K562 (cell line): ENCODE measurements around the gene SCYL1. TPM values are rescaled to one million over a fixed set of nuclear protein-coding genes. Genes with fewer than 3 reads are reported as not detected.
A peak's percentile ranks its signal among the peaks of the same experiment; 100 is the strongest.

Experiments used
- CBX8 ChIP-seq: fragments of 200-600 bp; sonication (generic); IDR thresholded peaks from 2 replicates; pipeline ENCODE4 v1.6.1; 2012; ENCODE audit warnings: borderline replicate concordance, mixed run types, low read depth, mild to moderate bottlenecking, moderate library complexity, mixed read lengths, low read length, control low read depth, inconsistent platforms; ENCODE audit not compliant: poor library complexity, severe bottlenecking; ENCODE audit errors: extremely low read depth
- CTBP1 ChIP-seq: fragments of 450-650 bp; IDR thresholded peaks from 2 replicates; pipeline ENCODE4 v1.6.1; 2016; ENCODE audit warnings: borderline replicate concordance
- FOSL1 ChIP-seq: fragments of 200-800 bp; sonication (Bioruptor generic); conservative IDR thresholded peaks from 2 replicates; pipeline ENCODE4 v1.6.1; 2016; ENCODE audit warnings: missing genetic modification characterization, missing compliant biosample characterization
- JUN ChIP-seq, 2 experiments: sonication (generic) in 1 of 2; formaldehyde crosslinking in 1 of 2; IDR thresholded peaks; 2 replicates each; pipeline versions ENCODE4 v1.6.1 to v1.8.0; 2012 to 2022; ENCODE audit warnings: borderline replicate concordance in 2 of 2, mild to moderate bottlenecking in 2 of 2, improper control_type of control experiment in 1 of 2, low read depth in 1 of 2, low read length in 1 of 2, missing genetic modification reagents in 1 of 2
- TFE3 ChIP-seq: fragments of 450-650 bp; formaldehyde crosslinking; IDR thresholded peaks from 2 replicates; pipeline ENCODE4 v1.4.0; 2020; ENCODE audit warnings: mild to moderate bottlenecking, mixed read lengths
- UBTF ChIP-seq, 2 experiments: IDR thresholded peaks; 2 replicates each; pipeline ENCODE4 v1.6.1; 2012; ENCODE audit warnings: improper control_type of control experiment in 2 of 2, low read depth in 2 of 2, low read length in 2 of 2, borderline replicate concordance in 1 of 2
- ZBTB34 ChIP-seq: fragments of 250-450 bp; sonication (Bioruptor Pico); IDR thresholded peaks from 2 replicates; pipeline ENCODE4 v1.8.0; 2021; ENCODE audit warnings: mild to moderate bottlenecking, moderate library complexity
- ZBTB40 ChIP-seq, 2 experiments: fragments of 450-650 bp in 1 of 2; sonication (generic) in 1 of 2; formaldehyde crosslinking in 1 of 2; IDR thresholded peaks; 2 replicates each; pipeline versions ENCODE4 v1.7.1 to v1.9.0; 2016 to 2022; ENCODE audit warnings: inconsistent platforms in 1 of 2, mild to moderate bottlenecking in 1 of 2, missing genetic modification reagents in 1 of 2
- ZNF695 ChIP-seq: fragments of 450-650 bp; formaldehyde crosslinking; IDR thresholded peaks from 2 replicates; pipeline ENCODE4 v1.4.0; 2020; ENCODE audit warnings: mild to moderate bottlenecking, moderate library complexity
- polyA plus RNA-seq, 8 experiments: library from polyadenylated mRNA; depleted of rRNA in 4 of 8; stranded (reverse) in 5 of 8; unstranded in 3 of 8; fragments of >200 nt; fragmentation: Nextera tagmentation in 2 of 8; fragmentation: Illumina TruSeq in 1 of 8; extraction: Ambion mirVana in 2 of 8; extraction: Trizol in 1 of 8; gene quantifications; 2 replicates each; pipeline versions ENCODE4 v1.2.1 to v1.2.3, GENCODE V29; 2011 to 2014; ENCODE audit warnings: inconsistent platforms in 1 of 8, missing spikeins in 1 of 8
- total RNA-seq, 7 experiments: library from RNA; depleted of rRNA in 6 of 7; stranded (reverse); fragments of >200 nt in 6 of 7; fragmentation: Illumina TruSeq in 2 of 7; extraction: Trizol in 2 of 7; gene quantifications; 2 replicates each; pipeline versions ENCODE4 v1.2.1 to v1.2.3, GENCODE V29; 2011 to 2021; ENCODE audit warnings: low replicate concordance in 1 of 7

SCYL1 gene
- total and polyA plus RNA-seq, 9 of the 15 experiments (the other 6 are each of a cell fraction or from before 2014, with no cell fraction given) = 1.9 to 145 (median 57.6) TPM

- TF ChIP-seq ZBTB40 (IDR thresholded peaks at IDR 0.05) (no peak), ZBTB40 (CRISPR knock-in tag; IDR thresholded peaks at IDR 0.05) (no peak), CBX8 (no peak), TFE3 (CRISPR knock-in tag) (no peak), JUN (IDR thresholded peaks at IDR 0.05; ENCODE audit: borderline replicate concordance, low read depth, low read length) (peak; percentile 77), JUN (CRISPR knock-in tag; IDR thresholded peaks at IDR 0.05; ENCODE audit: borderline replicate concordance) (no peak), CTBP1 (peak; percentile 61; the same call in 1 of the 2 replicates), ZBTB34 (CRISPR knock-in tag) (no peak), ZNF695 (CRISPR knock-in tag) (no peak), FOSL1 (tag) (peak; percentile 92), UBTF (IDR thresholded peaks at IDR 0.05; ENCODE audit: borderline replicate concordance in 1 of 2, low read depth in 2 of 2, low read length in 2 of 2) (no peak)
These were observed 33.1 kb upstream of the SCYL1 start (continued) for GRCh38 chr11:65491614-65492386.
